Islet precursor cell (in vitro differentiated cells): ENCODE data around the gene CSNK1A1L.
A peak's percentile ranks its signal among the peaks of the same experiment; 100 is the strongest.

Experiments used
- DNase-seq: peaks from one replicate; pipeline ENCODE4 v3.0.0-alpha.2; 2018

The CSNK1A1L gene

GRCh38 chr13:37105251-37105714 is at the start of gene CSNK1A1L:
Gene CSNK1A1L (minus strand): TSS chr13:37105664. CDS start chr13:37105256, 408 bp downstream.
- DNase-seq = no peak

- DNase-seq = no peak
Measured at GRCh38 chr13:37149380-37149779, 43.9 kb upstream of the CSNK1A1L start.

- no peak for DNase-seq
Measured at GRCh38 chr13:37148501-37148900, 43.0 kb upstream of the CSNK1A1L start.

GRCh38 chr13:37144661-37145060 is 39.2 kb upstream of the CSNK1A1L start:
- DNase-seq = no peak

- no peak for DNase-seq
Measured at GRCh38 chr13:37143911-37144310, 38.4 kb upstream of the CSNK1A1L start.

- no peak for DNase-seq
Measured at GRCh38 chr13:37142877-37143276, 37.4 kb upstream of the CSNK1A1L start.

- DNase-seq = no peak
Measured at GRCh38 chr13:37141011-37141410, 35.5 kb upstream of the CSNK1A1L start.

- no peak for DNase-seq
Measured at GRCh38 chr13:37139356-37139755, 33.9 kb upstream of the CSNK1A1L start.

GRCh38 chr13:37138926-37139325 is 33.5 kb upstream of the CSNK1A1L start:
- DNase-seq = no peak

GRCh38 chr13:37138169-37138568 is 32.7 kb upstream of the CSNK1A1L start:
- DNase-seq = peak; percentile 62

- no peak for DNase-seq
Measured at GRCh38 chr13:37136633-37137032, 31.2 kb upstream of the CSNK1A1L start.

GRCh38 chr13:37136187-37136586 is 30.7 kb upstream of the CSNK1A1L start:
- DNase-seq = no peak

GRCh38 chr13:37134411-37135041 is 29.1 kb upstream of the CSNK1A1L start:
- peak; percentile 67 for DNase-seq

GRCh38 chr13:37132211-37132610 is 26.7 kb upstream of the CSNK1A1L start:
- DNase-seq = no peak

- DNase-seq = no peak
Measured at GRCh38 chr13:37131092-37131491, 25.6 kb upstream of the CSNK1A1L start.

GRCh38 chr13:37129866-37130265 is 24.4 kb upstream of the CSNK1A1L start:
- DNase-seq = no peak

GRCh38 chr13:37127691-37128241 is 22.3 kb upstream of the CSNK1A1L start:
- no peak for DNase-seq

- no peak for DNase-seq
Measured at GRCh38 chr13:37123337-37123736, 17.9 kb upstream of the CSNK1A1L start.

- no peak for DNase-seq
Measured at GRCh38 chr13:37118016-37118415, 12.6 kb upstream of the CSNK1A1L start.

- no peak for DNase-seq
Measured at GRCh38 chr13:37114250-37114649, 8.8 kb upstream of the CSNK1A1L start.

- no peak for DNase-seq
Measured at GRCh38 chr13:37113534-37113933, 8.1 kb upstream of the CSNK1A1L start.

- DNase-seq = no peak
Measured at GRCh38 chr13:37109051-37109678, 3.7 kb upstream of the CSNK1A1L start.

- no peak for DNase-seq
Measured at GRCh38 chr13:37107868-37108267, 2.4 kb upstream of the CSNK1A1L start.

GRCh38 chr13:37107456-37107855 is 2.0 kb upstream of the CSNK1A1L start:
- DNase-seq = no peak
